Ovary (tissue), 3 donors: ENCODE results near the gene THBS1.

Experiments
- CTCF ChIP-seq, 3 donors: fragments of 450-650 bp in 2 of 3; fragments of 200-600 bp in 1 of 3; IDR thresholded peaks; one replicate each; pipeline versions ENCODE4 v1.5.1 to v1.8.0; 2016 to 2022; ENCODE audit warnings: antibody characterized with exemption in 3 of 3, mild to moderate bottlenecking in 1 of 3
- EP300 ChIP-seq: sonication (generic); formaldehyde crosslinking; IDR thresholded peaks from one replicate; pipeline ENCODE4 v1.6.1; 2017; ENCODE audit warnings: antibody characterized with exemption
- POLR2A ChIP-seq: fragments of 450-650 bp; IDR thresholded peaks from one replicate; pipeline ENCODE4 v1.6.1; 2017; ENCODE audit warnings: antibody characterized with exemption, mild to moderate bottlenecking, moderate library complexity
- donor health status: DM: no; HTN: no; CAD: no.

GRCh38 chr15:39564972-39565665 is 15.8 kb upstream of the THBS1 start:
- TF ChIP-seq CTCF (IDR thresholded peaks at IDR 0.05) = no peak
- TF ChIP-seq EP300 = no peak
- no peak for TF ChIP-seq POLR2A
